HG02885 (cell line): ENCODE results near the gene ABHD2.
"Not testable (repeated sequence)": the region's sequence is repeated elsewhere in the genome, so short reads cannot be mapped to it uniquely, and the experiment has no call there.

Source experiments
- ATAC-seq: cut with Tn5 transposase; IDR thresholded peaks from one replicate; pipeline ENCODE4 v1.9.1; 2021; ENCODE audit warnings: mild to moderate bottlenecking; ENCODE audit not compliant: unreplicated experiment, poor library complexity

The ABHD2 gene

GRCh38 chr15:89136078-89136806 lies 48.0 kb downstream of the ABHD2 start:
- no peak for ATAC-seq

GRCh38 chr15:89136818-89137772 lies 48.8 kb downstream of the ABHD2 start:
- no peak for ATAC-seq

- ATAC-seq: no peak
Observed at GRCh38 chr15:89137926-89138325, 49.7 kb downstream of the ABHD2 start.

GRCh38 chr15:89138999-89139612 lies 50.9 kb downstream of the ABHD2 start:
- ATAC-seq: no peak

GRCh38 chr15:89139613-89140499 lies 51.6 kb downstream of the ABHD2 start:
- no peak for ATAC-seq

GRCh38 chr15:89140595-89140994 lies 52.3 kb downstream of the ABHD2 start:
- no peak for ATAC-seq

- not testable (repeated sequence) for ATAC-seq
Observed at GRCh38 chr15:89141159-89141558, 52.9 kb downstream of the ABHD2 start.

GRCh38 chr15:89141885-89142284 lies 53.6 kb downstream of the ABHD2 start:
- ATAC-seq: no peak

GRCh38 chr15:89142423-89142822 lies 54.2 kb downstream of the ABHD2 start:
- no peak for ATAC-seq

GRCh38 chr15:89143503-89144162 lies 55.4 kb downstream of the ABHD2 start:
- ATAC-seq: no peak

- ATAC-seq: no peak
Observed at GRCh38 chr15:89144491-89144890, 56.2 kb downstream of the ABHD2 start.

- no peak for ATAC-seq
Observed at GRCh38 chr15:89146366-89146765, 58.1 kb downstream of the ABHD2 start.

GRCh38 chr15:89148126-89148525 lies 59.9 kb downstream of the ABHD2 start:
- no peak for ATAC-seq

GRCh38 chr15:89149501-89150101 lies 61.3 kb downstream of the ABHD2 start:
- no peak for ATAC-seq

GRCh38 chr15:89150287-89150686 lies 62.0 kb downstream of the ABHD2 start:
- ATAC-seq: no peak

GRCh38 chr15:89150762-89151664 lies 62.8 kb downstream of the ABHD2 start:
- no peak for ATAC-seq

- no peak for ATAC-seq
Observed at GRCh38 chr15:89155122-89155521, 66.9 kb downstream of the ABHD2 start.

- ATAC-seq: no peak
Observed at GRCh38 chr15:89155656-89156055, 67.4 kb downstream of the ABHD2 start.
